Panc1 (cell line): ENCODE data around the gene MAP2K6. TPM values are rescaled to one million over a fixed set of nuclear protein-coding genes. Genes with fewer than 3 reads are reported as not detected.

Experiments used
- ATAC-seq: fragments of 200-7000 bp; cut with Tn5 transposase; 2 replicates; pipeline ENCODE4 v1.9.1; 2020; ENCODE audit warnings: mild to moderate bottlenecking, moderate library complexity
- BruUV-seq: library from RNA; stranded (reverse); fragments of 400-500 nt; replicated peaks from 2 replicates; lab custom pipeline; 2021; lab: Mats Ljungman, UMichigan
- CTCF ChIA-PET: fragments of 300-600 bp; sonication (Branson Sonifier 250); formaldehyde crosslinking; loops from one replicate; lab custom pipeline; 2022; ENCODE audit warnings: antibody characterized with exemption; lab: Charles Lee
- POLR2A ChIA-PET: fragments of 300-600 bp; sonication (Branson Sonifier 250); formaldehyde crosslinking; loops from one replicate; lab custom pipeline; 2022; ENCODE audit warnings: antibody characterized with exemption; lab: Charles Lee
- DNase-seq: peaks from one replicate; pipeline ENCODE4 v3.0.0-alpha.2; 2010; ENCODE audit warnings: low read depth, low spot score
- H3K27ac ChIP-seq: 2 replicates; pipeline ENCODE4 v1.5.1; 2011; ENCODE audit warnings: mild to moderate bottlenecking, low read length, inconsistent platforms
- H3K27me3 ChIP-seq: fragments of 200-500 bp; sonication (Bioruptor generic); 2 replicates; pipeline ENCODE4 v1.6.0; 2014; ENCODE audit warnings: low read length, inconsistent platforms; ENCODE audit not compliant: control insufficient read depth, insufficient read depth
- H3K36me3 ChIP-seq: fragments of 200-500 bp; sonication (Bioruptor generic); 2 replicates; pipeline ENCODE4 v1.5.1; 2014; ENCODE audit warnings: inconsistent platforms, mild to moderate bottlenecking, low read length, moderate library complexity; ENCODE audit not compliant: control insufficient read depth, insufficient read depth
- H3K4me1 ChIP-seq: 2 replicates; pipeline ENCODE4 v1.5.1; 2011; ENCODE audit warnings: inconsistent platforms, mild to moderate bottlenecking, low read length, moderate library complexity; ENCODE audit not compliant: control insufficient read depth, insufficient read depth
- H3K4me3 ChIP-seq, 2 experiments: 2 replicates each; pipeline ENCODE4 v1.5.1; 2011 to 2012; ENCODE audit warnings: low read depth in 2 of 2, low read length in 2 of 2, mild to moderate bottlenecking in 2 of 2, inconsistent platforms in 1 of 2, moderate library complexity in 1 of 2
- H3K9me3 ChIP-seq: fragments of 200-500 bp; sonication (Bioruptor generic); 2 replicates; pipeline ENCODE4 v1.5.1; 2014; ENCODE audit warnings: low read depth, mild to moderate bottlenecking, inconsistent platforms, low read length, moderate library complexity; ENCODE audit not compliant: control insufficient read depth, insufficient read depth
- POLR2AphosphoS5 ChIP-seq: IDR thresholded peaks from 2 replicates; pipeline ENCODE4 v1.6.1; 2012; ENCODE audit warnings: mild to moderate bottlenecking, low read depth, low read length, moderate library complexity
- SIN3A ChIP-seq: IDR thresholded peaks from 2 replicates; pipeline ENCODE4 v1.6.1; 2012; ENCODE audit warnings: low read depth, mild to moderate bottlenecking, low read length, moderate library complexity, borderline replicate concordance; ENCODE audit not compliant: insufficient read depth
- TCF7L2 ChIP-seq: IDR thresholded peaks from 2 replicates; pipeline ENCODE4 v1.6.1; 2011; ENCODE audit warnings: mild to moderate bottlenecking, low read depth, low read length, inconsistent platforms
- in situ Hi-C: cut with HindIII; loops from 2 replicates; pipeline ENCODE4 v1.10.0; 2016; ENCODE audit warnings: low sequenced_read_pairs, low pct_unique_long_range_greater_than_20kb
- intact Hi-C: fragments of 100-400 bp; cut with micrococcal nuclease; formaldehyde crosslinking; loops from one replicate; pipeline ENCODE4 v1.10.0; 2022; ENCODE audit not compliant: unreplicated experiment
- total RNA-seq: library from RNA; stranded (reverse); gene quantifications from one replicate; pipeline ENCODE4 v1.2.1, GENCODE V29; 2021; ENCODE audit not compliant: unreplicated experiment
- TF ChIP-seq, protein P1 (sequence below): fragments of 450-650 bp; IDR thresholded peaks from 2 replicates; pipeline ENCODE4 v1.5.1; 2017; ENCODE audit warnings: mild to moderate bottlenecking
- TF ChIP-seq, protein P2 (sequence below), 2 experiments: IDR thresholded peaks; 2 replicates each; pipeline ENCODE4 v1.6.1; 2011 to 2012; ENCODE audit warnings: low read depth in 2 of 2, control low read depth in 1 of 2, low read length in 1 of 2, mild to moderate bottlenecking in 1 of 2, moderate library complexity in 1 of 2; ENCODE audit not compliant: insufficient read depth in 1 of 2

The MAP2K6 gene
- total RNA-seq, 1 experiment from 2014 or later = 11.8 TPM

DNA sequence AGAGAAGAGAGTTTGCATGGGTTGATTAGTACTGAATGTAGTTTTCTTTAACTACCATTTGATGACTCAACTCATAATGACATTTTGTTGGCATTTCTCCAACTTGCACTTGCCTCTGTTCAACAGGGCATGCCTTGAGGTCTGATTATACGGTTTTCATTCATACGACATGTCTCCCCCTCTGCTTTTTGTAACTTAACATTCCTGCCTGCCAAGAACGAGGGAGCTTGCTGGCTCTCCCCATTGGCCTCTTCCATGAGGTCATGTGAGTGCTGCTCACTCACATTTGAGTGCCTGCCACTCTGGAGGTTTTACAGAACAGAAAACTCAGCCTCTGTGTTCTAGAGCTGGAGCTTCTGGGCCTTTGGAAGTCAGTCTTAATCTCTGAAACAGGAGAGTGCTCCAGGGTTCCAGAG, 19.7 kb downstream of the MAP2K6 start:
- H3K9me3 ChIP-seq = no peaks in the 10 kb centered on the region
- BruUV-seq = no TSS peak
- no peaks in the 10 kb centered on the region for H3K27me3 ChIP-seq
- no peaks in the 10 kb centered on the region for H3K4me1 ChIP-seq
- H3K36me3 ChIP-seq = no peaks in the 10 kb centered on the region
- TF ChIP-seq, protein P1, sequence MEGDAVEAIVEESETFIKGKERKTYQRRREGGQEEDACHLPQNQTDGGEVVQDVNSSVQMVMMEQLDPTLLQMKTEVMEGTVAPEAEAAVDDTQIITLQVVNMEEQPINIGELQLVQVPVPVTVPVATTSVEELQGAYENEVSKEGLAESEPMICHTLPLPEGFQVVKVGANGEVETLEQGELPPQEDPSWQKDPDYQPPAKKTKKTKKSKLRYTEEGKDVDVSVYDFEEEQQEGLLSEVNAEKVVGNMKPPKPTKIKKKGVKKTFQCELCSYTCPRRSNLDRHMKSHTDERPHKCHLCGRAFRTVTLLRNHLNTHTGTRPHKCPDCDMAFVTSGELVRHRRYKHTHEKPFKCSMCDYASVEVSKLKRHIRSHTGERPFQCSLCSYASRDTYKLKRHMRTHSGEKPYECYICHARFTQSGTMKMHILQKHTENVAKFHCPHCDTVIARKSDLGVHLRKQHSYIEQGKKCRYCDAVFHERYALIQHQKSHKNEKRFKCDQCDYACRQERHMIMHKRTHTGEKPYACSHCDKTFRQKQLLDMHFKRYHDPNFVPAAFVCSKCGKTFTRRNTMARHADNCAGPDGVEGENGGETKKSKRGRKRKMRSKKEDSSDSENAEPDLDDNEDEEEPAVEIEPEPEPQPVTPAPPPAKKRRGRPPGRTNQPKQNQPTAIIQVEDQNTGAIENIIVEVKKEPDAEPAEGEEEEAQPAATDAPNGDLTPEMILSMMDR = no peak
- TF ChIP-seq, protein P2, sequence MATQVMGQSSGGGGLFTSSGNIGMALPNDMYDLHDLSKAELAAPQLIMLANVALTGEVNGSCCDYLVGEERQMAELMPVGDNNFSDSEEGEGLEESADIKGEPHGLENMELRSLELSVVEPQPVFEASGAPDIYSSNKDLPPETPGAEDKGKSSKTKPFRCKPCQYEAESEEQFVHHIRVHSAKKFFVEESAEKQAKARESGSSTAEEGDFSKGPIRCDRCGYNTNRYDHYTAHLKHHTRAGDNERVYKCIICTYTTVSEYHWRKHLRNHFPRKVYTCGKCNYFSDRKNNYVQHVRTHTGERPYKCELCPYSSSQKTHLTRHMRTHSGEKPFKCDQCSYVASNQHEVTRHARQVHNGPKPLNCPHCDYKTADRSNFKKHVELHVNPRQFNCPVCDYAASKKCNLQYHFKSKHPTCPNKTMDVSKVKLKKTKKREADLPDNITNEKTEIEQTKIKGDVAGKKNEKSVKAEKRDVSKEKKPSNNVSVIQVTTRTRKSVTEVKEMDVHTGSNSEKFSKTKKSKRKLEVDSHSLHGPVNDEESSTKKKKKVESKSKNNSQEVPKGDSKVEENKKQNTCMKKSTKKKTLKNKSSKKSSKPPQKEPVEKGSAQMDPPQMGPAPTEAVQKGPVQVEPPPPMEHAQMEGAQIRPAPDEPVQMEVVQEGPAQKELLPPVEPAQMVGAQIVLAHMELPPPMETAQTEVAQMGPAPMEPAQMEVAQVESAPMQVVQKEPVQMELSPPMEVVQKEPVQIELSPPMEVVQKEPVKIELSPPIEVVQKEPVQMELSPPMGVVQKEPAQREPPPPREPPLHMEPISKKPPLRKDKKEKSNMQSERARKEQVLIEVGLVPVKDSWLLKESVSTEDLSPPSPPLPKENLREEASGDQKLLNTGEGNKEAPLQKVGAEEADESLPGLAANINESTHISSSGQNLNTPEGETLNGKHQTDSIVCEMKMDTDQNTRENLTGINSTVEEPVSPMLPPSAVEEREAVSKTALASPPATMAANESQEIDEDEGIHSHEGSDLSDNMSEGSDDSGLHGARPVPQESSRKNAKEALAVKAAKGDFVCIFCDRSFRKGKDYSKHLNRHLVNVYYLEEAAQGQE (IDR thresholded peaks at IDR 0.05; ENCODE audit: insufficient read depth in 1 of 2, low read depth in 2 of 2, low read length in 1 of 2) = no peak
- no peak for TF ChIP-seq TCF7L2
- no peak for TF ChIP-seq SIN3A
- TF ChIP-seq POLR2AphosphoS5 = no peak
- H3K4me3 ChIP-seq = no peak overlapping the region
- ChIA-PET CTCF (no interaction called here), POLR2A (no interaction called here)
- no peak overlapping the region for H3K27ac ChIP-seq
- DNase-seq (no peak), ATAC-seq (no peak)
- intact Hi-C loops = no loop called here
- in situ Hi-C loops = no loop called here

DNA sequence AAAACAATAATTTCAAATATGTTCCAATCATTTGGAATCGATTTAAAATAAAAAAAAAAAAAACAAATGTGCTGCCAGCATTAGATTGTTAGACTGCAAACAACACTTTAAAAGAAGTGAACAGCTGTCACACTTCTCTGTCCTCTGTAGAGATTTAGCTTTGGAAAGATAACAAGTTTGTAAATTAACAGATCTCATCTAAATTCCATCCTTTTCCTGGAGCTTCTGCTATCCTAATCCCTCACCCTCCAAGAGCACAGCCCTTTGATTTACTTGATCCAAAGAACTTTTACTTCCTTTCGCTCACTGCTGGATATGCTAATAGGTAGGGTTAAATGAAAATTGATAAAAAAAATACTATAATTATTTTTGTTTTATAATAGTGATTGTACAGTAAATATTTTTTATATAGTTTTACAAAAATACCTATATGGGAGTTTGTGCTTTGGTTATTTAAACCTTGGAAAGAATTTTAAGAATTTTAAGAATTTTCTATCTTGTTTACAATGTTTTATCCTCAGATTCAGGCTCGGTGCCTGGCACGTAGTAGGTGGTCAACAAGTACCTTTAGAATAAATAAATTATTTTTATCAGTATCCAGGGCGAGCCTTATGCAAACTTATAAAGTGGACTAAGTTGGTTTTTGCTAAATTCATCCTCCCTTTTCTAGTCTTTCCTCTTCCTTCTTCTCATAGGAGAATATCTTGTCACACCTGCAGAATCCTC, 21.6 kb downstream of the MAP2K6 start:
- Histone ChIP-seq H3K9me3 (no peaks in the 10 kb centered on the region), H3K36me3 (no peaks in the 10 kb centered on the region), H3K27ac (no peak overlapping the region), H3K27me3 (no peaks in the 10 kb centered on the region), H3K4me3 (no peak overlapping the region), H3K4me1 (no peaks in the 10 kb centered on the region)
- BruUV-seq = no TSS peak
- intact Hi-C loops = no loop called here
- ChIA-PET CTCF (no interaction called here), POLR2A (no interaction called here)
- ATAC-seq (no peak), DNase-seq (no peak)
- TF ChIP-seq, protein P1 = no peak
- TF ChIP-seq POLR2AphosphoS5 = no peak
- TF ChIP-seq, protein P2 (IDR thresholded peaks at IDR 0.05; ENCODE audit: insufficient read depth in 1 of 2, low read depth in 2 of 2, low read length in 1 of 2) = no peak
- TF ChIP-seq SIN3A = no peak
- no peak for TF ChIP-seq TCF7L2
- in situ Hi-C loops = no loop called here
